Nephron progenitor cell (in vitro differentiated cells): ENCODE data around the gene NINL.
A peak's percentile ranks its signal among the peaks of the same experiment; 100 is the strongest.
"Not testable (repeated sequence)": the region's sequence is repeated elsewhere in the genome, so short reads cannot be mapped to it uniquely, and the experiment has no call there.

Experiments
- DNase-seq: peaks from one replicate; pipeline ENCODE4 v3.0.0; 2021
- H3K27ac Mint-ChIP-seq: 2 replicates; pipeline ENCODE4 v1.8.0; 2021; ENCODE audit warnings: mild to moderate bottlenecking, moderate library complexity, mixed read lengths
- H3K27me3 Mint-ChIP-seq: 2 replicates; pipeline ENCODE4 v1.8.0; 2021; ENCODE audit warnings: mild to moderate bottlenecking, low read depth, mixed read lengths; ENCODE audit not compliant: poor library complexity
- H3K36me3 Mint-ChIP-seq: 2 replicates; pipeline ENCODE4 v1.8.0; 2021; ENCODE audit warnings: low read depth, mixed read lengths
- H3K4me1 Mint-ChIP-seq: 2 replicates; pipeline ENCODE4 v1.8.0; 2021; ENCODE audit warnings: mixed read lengths
- H3K4me3 Mint-ChIP-seq: 2 replicates; pipeline ENCODE4 v1.8.0; 2021; ENCODE audit warnings: mild to moderate bottlenecking, moderate library complexity, mixed read lengths
- H3K9me3 Mint-ChIP-seq: 2 replicates; pipeline ENCODE4 v1.8.0; 2021; ENCODE audit warnings: mild to moderate bottlenecking, moderate library complexity, mixed read lengths
- CTCF ChIP-seq: fragments of 200-600 bp; sonication (generic); IDR thresholded peaks from 2 replicates; pipeline ENCODE4 v1.5.0; 2021; ENCODE audit warnings: antibody characterized with exemption

The NINL gene

GRCh38 chr20:25563876-25564275, 21.5 kb downstream of the NINL start:
- DNase-seq, result no peak
- Mint-ChIP-seq H3K9me3 (peaks cover 51% of the 10 kb centered on the region), H3K36me3 (peaks cover 82% of the 10 kb centered on the region), H3K4me3 (no peak overlapping the region), H3K27me3 (no peaks in the 10 kb centered on the region), H3K4me1 (peaks cover 14% of the 10 kb centered on the region), H3K27ac (no peak overlapping the region)
- no peak for TF ChIP-seq CTCF

- H3K4me3 Mint-ChIP-seq, result no peak overlapping the region
- no peak for TF ChIP-seq CTCF
- H3K27me3 Mint-ChIP-seq, result no peaks in the 10 kb centered on the region
- peaks cover 14% of the 10 kb centered on the region for H3K4me1 Mint-ChIP-seq
- peaks cover 51% of the 10 kb centered on the region for H3K9me3 Mint-ChIP-seq
- DNase-seq, result no peak
- no peak overlapping the region for H3K27ac Mint-ChIP-seq
- H3K36me3 Mint-ChIP-seq, result peaks cover 85% of the 10 kb centered on the region
Observed at GRCh38 chr20:25563362-25563761, 22.0 kb downstream of the NINL start.

- Mint-ChIP-seq H3K4me1 (peaks cover 14% of the 10 kb centered on the region), H3K36me3 (peaks cover 73% of the 10 kb centered on the region), H3K9me3 (peaks cover 51% of the 10 kb centered on the region)
- DNase-seq, H3K27me3 Mint-ChIP-seq, H3K27ac Mint-ChIP-seq, H3K4me3 Mint-ChIP-seq: not testable (repeated sequence)
Observed at GRCh38 chr20:25561771-25562170, 23.6 kb downstream of the NINL start.

GRCh38 chr20:25553819-25554296, 31.5 kb downstream of the NINL start:
- H3K9me3 Mint-ChIP-seq, result no peaks in the 10 kb centered on the region
- peaks cover 56% of the 10 kb centered on the region for H3K4me1 Mint-ChIP-seq
- H3K36me3 Mint-ChIP-seq, result peaks cover 18% of the 10 kb centered on the region
- H3K4me3 Mint-ChIP-seq, result no peak overlapping the region
- TF ChIP-seq CTCF, result no peak
- H3K27me3 Mint-ChIP-seq, result peaks cover 3% of the 10 kb centered on the region
- H3K27ac Mint-ChIP-seq, result peak overlapping the region; percentile 96
- peak; percentile 26 for DNase-seq

- H3K4me3 Mint-ChIP-seq, result no peak overlapping the region
- no peak overlapping the region for H3K27ac Mint-ChIP-seq
- H3K4me1 Mint-ChIP-seq, result peaks cover 56% of the 10 kb centered on the region
- peaks cover 10% of the 10 kb centered on the region for H3K36me3 Mint-ChIP-seq
- no peak for DNase-seq
- no peak for TF ChIP-seq CTCF
- no peaks in the 10 kb centered on the region for H3K9me3 Mint-ChIP-seq
- H3K27me3 Mint-ChIP-seq, result peaks cover 3% of the 10 kb centered on the region
Observed at GRCh38 chr20:25552977-25553376, 32.4 kb downstream of the NINL start.

GRCh38 chr20:25551413-25552215, 33.7 kb downstream of the NINL start:
- H3K27me3 Mint-ChIP-seq, result peaks cover 3% of the 10 kb centered on the region
- H3K4me1 Mint-ChIP-seq, result peaks cover 68% of the 10 kb centered on the region
- no peaks in the 10 kb centered on the region for H3K9me3 Mint-ChIP-seq
- H3K36me3 Mint-ChIP-seq, result peaks cover 9% of the 10 kb centered on the region
- no peak for DNase-seq
- TF ChIP-seq CTCF, result no peak
- peak overlapping the region; percentile 95 for H3K27ac Mint-ChIP-seq
- peak overlapping the region; percentile 8 for H3K4me3 Mint-ChIP-seq

- Mint-ChIP-seq H3K36me3 (peaks cover 14% of the 10 kb centered on the region), H3K4me3 (peak overlapping the region; percentile 23), H3K4me1 (peaks cover 76% of the 10 kb centered on the region), H3K27ac (peak overlapping the region; percentile 95)
- not testable (repeated sequence) for DNase-seq, H3K27me3 Mint-ChIP-seq, H3K9me3 Mint-ChIP-seq
Observed at GRCh38 chr20:25550645-25551337, 34.5 kb downstream of the NINL start.
